Measurements from ENCODE around the gene KIF16B.

The KIF16B gene

GRCh38 chr20:16385462-16385861 is 187.8 kb downstream of the KIF16B start (continued):
- TF ChIP-seq ZNF398 (tag by site-specific recombination; IDR thresholded peaks at IDR 0.05) (no peak), ZXDB (tag by site-specific recombination; IDR thresholded peaks at IDR 0.05) (no peak)

DNA sequence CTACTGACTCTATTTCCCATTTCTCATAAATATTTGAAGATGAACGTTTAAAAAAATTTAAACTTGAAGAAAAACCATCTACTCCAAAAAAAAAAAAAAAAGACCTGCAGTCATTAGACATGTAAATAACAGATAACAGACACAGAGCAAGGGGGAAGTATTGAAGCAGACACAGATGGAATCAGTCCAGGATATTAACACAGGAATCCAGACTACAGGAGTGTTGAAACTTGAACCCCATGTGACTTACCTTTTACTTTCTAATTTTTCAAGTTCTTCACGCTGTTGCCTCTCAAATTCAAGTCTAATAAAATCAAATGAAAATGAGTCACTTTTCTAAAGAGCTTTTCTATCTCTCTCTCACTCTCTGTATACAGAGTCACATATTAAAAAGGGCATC is 191.8 kb downstream of the KIF16B start:
- Histone ChIP-seq H3K36me3 (ENCODE audit: control insufficient read depth in 2 of 2, insufficient read depth in 1 of 2, low read length in 2 of 2) (peaks cover 0 to 19% of the 10 kb centered on the region in 2 experiments; a peak in 1 of 3 replicates), H3K4me1 (ENCODE audit: control insufficient read depth, insufficient read depth, low read length) (no peaks in the 10 kb centered on the region), H3K4me3 (ENCODE audit: low read depth, low read length) (no peak overlapping the region), H3K27ac (ENCODE audit: extremely low read depth, low read depth, low read length) (no peak overlapping the region), H3K9me3 (ENCODE audit: control insufficient read depth, insufficient read depth, low read depth, low read length) (no peaks in the 10 kb centered on the region)
- TF ChIP-seq, protein P1, sequence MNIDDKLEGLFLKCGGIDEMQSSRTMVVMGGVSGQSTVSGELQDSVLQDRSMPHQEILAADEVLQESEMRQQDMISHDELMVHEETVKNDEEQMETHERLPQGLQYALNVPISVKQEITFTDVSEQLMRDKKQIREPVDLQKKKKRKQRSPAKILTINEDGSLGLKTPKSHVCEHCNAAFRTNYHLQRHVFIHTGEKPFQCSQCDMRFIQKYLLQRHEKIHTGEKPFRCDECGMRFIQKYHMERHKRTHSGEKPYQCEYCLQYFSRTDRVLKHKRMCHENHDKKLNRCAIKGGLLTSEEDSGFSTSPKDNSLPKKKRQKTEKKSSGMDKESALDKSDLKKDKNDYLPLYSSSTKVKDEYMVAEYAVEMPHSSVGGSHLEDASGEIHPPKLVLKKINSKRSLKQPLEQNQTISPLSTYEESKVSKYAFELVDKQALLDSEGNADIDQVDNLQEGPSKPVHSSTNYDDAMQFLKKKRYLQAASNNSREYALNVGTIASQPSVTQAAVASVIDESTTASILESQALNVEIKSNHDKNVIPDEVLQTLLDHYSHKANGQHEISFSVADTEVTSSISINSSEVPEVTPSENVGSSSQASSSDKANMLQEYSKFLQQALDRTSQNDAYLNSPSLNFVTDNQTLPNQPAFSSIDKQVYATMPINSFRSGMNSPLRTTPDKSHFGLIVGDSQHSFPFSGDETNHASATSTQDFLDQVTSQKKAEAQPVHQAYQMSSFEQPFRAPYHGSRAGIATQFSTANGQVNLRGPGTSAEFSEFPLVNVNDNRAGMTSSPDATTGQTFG (tag by site-specific recombination; IDR thresholded peaks at IDR 0.05; ENCODE audit: borderline replicate concordance), result no peak
- TF ChIP-seq ZNF555 (tag by site-specific recombination; conservative IDR thresholded peaks at IDR 0.05) (no peak), SCRT1 (tag by site-specific recombination; IDR thresholded peaks at IDR 0.05; ENCODE audit: borderline replicate concordance) (no peak), OSR2 (tag by site-specific recombination; IDR thresholded peaks at IDR 0.05) (no peak), KLF9 (tag by site-specific recombination; IDR thresholded peaks at IDR 0.05; ENCODE audit: low read depth) (no peak), ZFHX2 (tag by site-specific recombination; conservative IDR thresholded peaks at IDR 0.05) (no peak), ZNF394 (tag by site-specific recombination; IDR thresholded peaks at IDR 0.05; ENCODE audit: borderline replicate concordance) (no peak), ZNF138 (tag by site-specific recombination; IDR thresholded peaks at IDR 0.05; ENCODE audit: borderline replicate concordance) (no peak), ZNF510 (tag by site-specific recombination; IDR thresholded peaks at IDR 0.05; ENCODE audit: insufficient replicate concordance) (no peak)
- CTCF ChIA-PET, result no interaction called here
- POLR2A ChIA-PET, result no interaction called here

GRCh38 chr20:16378712-16379370 is 194.4 kb downstream of the KIF16B start:
- no peak for TF ChIP-seq ATF2 (tag by site-specific recombination; IDR thresholded peaks at IDR 0.05; ENCODE audit: low read depth)
- TF ChIP-seq ZNF530 (tag by site-specific recombination; IDR thresholded peaks at IDR 0.05; ENCODE audit: low read depth), result no peak
- TF ChIP-seq ZNF600 (tag by site-specific recombination; IDR thresholded peaks at IDR 0.05), result no peak
- Histone ChIP-seq H3K4me1 (ENCODE audit: control insufficient read depth, insufficient read depth, low read length) (no peaks in the 10 kb centered on the region), H3K27ac (ENCODE audit: extremely low read depth, low read depth, low read length) (no peak overlapping the region), H3K36me3 (ENCODE audit: control insufficient read depth in 2 of 2, insufficient read depth in 1 of 2, low read length in 2 of 2) (peaks cover 0 to 30% of the 10 kb centered on the region in 2 experiments; a peak in 1 of 3 replicates), H3K4me3 (ENCODE audit: low read depth, low read length) (no peak overlapping the region), H3K9me3 (ENCODE audit: control insufficient read depth, insufficient read depth, low read depth, low read length) (no peaks in the 10 kb centered on the region)
- ChIA-PET CTCF (no interaction called here), POLR2A (no interaction called here)

Measured in HEK293 (cell line).